Stimulated activated CD4-positive, alpha-beta T cell treated with anti-CD3 and anti-CD28 coated beads, Interleukin-4, amount 100 ng/mL, for 24 hours (primary cell): ENCODE measurements around the gene SLC12A1.
"Not testable (repeated sequence)": the region's sequence is repeated elsewhere in the genome, so short reads cannot be mapped to it uniquely, and the experiment has no call there.

Experiments
- DNase-seq: peaks from one replicate; pipeline ENCODE4 v3.0.0-alpha.2; 2020

Gene SLC12A1

DNA sequence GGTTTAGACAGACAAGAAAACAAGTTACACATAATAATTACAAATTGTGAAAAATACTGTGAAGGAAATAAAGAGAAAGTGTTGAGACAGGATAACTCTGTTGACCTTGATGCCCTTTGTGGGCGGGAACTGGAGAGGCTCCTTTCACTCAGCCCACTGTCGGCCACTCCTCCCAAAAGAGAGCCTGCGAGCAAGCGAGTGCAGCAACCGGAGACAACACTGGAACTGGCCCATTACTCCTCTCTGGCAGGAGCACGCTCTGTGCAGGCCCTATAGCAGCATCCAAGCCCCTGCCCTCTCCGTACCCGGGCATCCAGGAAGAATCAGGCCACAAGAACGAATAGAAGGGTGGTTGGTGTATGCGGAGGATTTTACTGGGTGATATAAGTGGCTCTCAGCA, 108.9 kb downstream of the SLC12A1 start:
- DNase-seq: no peak

DNA sequence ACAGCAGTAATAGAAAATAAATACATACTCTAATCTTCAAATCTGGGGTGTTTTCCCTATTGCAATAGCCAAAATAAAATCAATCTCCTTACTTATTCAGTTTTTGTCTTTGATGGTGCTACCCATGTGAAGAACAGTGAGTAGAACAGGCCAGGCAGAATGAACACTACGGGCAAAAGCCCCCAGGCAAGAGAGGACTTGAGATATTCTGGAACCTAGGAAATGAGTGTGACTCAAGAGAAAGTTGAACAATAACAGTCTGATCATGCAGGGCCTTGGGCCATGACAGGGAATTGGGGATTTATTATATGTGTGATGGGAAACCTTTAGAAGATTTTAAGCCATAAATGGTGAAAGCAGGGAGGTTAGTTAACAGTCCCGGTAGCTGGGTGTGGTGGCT, 111.1 kb downstream of the SLC12A1 start:
- DNase-seq: no peak

- DNase-seq: no peak
These were observed 112.0 kb downstream of the SLC12A1 start for GRCh38 chr15:48318131-48318530.

GRCh38 chr15:48323294-48323693, 117.2 kb downstream of the SLC12A1 start:
- no peak for DNase-seq

- DNase-seq: no peak
These were observed 118.8 kb downstream of the SLC12A1 start for GRCh38 chr15:48324949-48325348.

- no peak for DNase-seq
These were observed 119.3 kb downstream of the SLC12A1 start for GRCh38 chr15:48325400-48325799.

- not testable (repeated sequence) for DNase-seq
These were observed 120.1 kb downstream of the SLC12A1 start for GRCh38 chr15:48326180-48326579.

DNA sequence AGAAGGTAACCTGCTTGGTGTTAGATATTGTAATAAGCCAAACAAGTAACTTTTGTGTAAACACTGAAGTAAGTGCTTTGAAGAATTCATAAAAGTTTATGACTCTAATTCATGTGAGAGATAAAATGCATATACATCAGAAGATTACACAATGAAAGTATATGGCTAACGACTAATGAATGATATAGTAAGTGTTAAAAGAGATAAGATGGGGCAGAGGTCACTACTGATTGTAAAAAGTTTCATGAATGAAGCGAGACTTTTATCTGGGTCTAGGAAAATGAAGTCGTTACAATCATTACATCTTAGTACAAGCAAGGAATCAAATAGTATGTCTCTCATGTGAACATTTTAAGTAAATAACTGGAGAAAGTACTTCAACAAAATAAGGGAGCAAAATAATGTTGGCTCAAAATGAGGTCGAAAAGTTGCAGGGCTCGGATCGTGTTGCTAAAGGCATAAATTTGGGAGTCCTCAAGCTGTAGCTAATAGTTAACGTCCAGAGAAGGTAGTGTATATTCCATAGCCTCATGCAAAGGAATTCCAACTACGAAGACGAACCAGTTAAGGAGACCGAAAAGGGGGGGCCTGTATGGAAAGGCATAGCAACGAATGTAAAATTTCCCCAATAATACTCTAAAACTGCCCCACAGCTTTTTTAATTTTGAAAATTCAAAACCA, 124.1 kb downstream of the SLC12A1 start:
- DNase-seq: no peak

DNA sequence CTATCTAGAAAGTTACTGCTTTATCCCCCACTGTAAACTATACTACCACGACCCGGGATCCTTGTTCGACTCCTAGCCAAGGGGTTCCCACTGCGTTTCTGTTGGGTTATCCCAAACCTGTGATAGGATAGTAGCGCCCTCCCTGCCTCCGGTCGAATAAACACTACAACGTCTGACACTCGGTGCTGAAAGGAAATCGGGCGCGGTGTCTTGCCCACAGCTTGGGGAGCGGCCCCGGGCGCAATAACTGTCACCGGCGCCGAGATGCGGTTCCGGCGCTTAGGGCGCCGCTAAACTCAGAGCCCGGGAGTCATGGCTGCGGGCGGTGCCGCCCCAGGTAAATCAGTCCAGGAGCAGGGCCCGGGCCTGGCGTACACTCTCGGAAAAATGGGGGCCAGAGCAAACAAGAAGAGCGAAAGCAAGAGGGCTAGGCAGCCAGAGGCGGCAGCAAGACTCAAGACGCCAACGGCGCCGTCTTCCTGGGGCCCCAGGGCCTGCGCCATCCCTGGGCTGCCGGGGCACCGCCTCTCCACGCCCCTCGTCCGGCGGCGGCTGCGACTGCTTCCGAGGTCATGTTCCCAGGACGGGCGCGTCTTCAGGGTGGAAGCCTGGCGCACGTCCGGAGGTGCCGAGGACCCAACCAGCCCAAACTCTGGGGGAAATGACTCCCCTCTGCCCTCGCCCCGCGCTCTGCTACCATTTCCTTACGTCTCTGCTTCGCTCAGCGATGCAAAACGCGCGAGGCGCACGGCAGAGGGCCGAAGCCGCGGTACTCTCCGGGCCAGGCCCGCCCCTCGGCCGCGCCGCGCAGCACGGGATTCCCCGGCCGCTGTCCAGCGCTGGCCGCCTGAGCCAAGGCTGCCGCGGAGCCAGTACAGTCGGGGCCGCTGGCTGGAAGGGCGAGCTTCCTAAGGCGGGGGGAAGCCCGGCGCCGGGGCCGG, 125.0 kb downstream of the SLC12A1 start, which contains the start of gene DUT:
DUT (plus strand) TSS at position 575 of the 941 bp plus-strand sequence; CDS start at position 662, 87 bp downstream.
- DNase-seq: peak; percentile 83

DNA sequence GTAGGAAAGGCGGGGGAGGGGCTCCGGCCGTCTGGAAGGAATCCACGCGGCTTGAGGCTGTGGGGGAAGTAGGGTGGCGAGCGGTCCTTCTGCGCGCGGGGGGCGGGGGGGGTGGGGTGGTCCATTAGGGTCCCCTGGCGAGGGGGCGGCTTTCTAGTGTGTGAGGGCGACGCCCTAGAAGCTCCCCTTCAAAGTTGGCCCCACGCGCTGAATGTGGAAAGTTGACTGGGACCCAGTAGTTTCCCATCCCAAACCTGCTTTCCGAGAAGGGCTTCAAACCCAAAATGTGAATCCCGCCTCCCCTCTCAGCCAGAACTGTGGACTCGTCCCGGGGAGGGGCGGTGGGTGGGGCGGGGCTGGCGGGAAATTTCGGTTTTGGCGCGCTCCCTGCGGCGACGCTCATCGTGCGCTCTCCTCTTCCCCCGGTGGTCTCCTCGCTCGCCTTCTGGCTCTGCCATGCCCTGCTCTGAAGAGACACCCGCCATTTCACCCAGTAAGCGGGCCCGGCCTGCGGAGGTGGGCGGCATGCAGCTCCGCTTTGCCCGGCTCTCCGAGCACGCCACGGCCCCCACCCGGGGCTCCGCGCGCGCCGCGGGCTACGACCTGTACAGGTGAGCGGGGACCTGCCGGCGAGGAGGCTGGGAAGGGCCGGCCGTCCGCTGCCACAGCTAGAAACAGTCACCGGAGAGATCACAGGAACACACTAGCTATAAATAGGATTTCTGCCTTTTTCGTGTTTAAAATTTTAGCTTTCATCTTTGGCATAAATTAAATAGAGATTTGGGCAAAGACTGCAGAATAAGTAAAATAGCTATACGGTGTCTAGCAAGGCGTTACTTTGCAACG, 125.9 kb downstream of the SLC12A1 start:
- peak; percentile 77 for DNase-seq

- DNase-seq: peak; percentile 9
These were observed 126.5 kb downstream of the SLC12A1 start for GRCh38 chr15:48332642-48333034.

- no peak for DNase-seq
These were observed 127.4 kb downstream of the SLC12A1 start for GRCh38 chr15:48333540-48333939.

DNA sequence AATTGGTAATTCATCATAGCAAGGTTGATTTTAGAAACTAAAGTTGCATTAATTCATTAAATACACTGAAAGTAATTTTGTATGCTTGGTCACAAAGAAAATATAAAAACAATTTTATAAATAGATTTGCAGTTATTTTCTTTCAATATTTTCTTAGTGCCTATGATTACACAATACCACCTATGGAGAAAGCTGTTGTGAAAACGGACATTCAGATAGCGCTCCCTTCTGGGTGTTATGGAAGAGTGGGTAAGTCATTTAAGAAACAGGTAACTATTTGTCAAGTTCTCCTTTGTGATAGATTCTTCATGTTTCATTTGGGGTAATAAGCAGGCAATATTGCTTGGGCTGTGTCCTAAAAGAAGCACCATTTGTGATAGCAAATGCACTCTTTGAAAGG, 128.2 kb downstream of the SLC12A1 start:
- DNase-seq: no peak

DNA sequence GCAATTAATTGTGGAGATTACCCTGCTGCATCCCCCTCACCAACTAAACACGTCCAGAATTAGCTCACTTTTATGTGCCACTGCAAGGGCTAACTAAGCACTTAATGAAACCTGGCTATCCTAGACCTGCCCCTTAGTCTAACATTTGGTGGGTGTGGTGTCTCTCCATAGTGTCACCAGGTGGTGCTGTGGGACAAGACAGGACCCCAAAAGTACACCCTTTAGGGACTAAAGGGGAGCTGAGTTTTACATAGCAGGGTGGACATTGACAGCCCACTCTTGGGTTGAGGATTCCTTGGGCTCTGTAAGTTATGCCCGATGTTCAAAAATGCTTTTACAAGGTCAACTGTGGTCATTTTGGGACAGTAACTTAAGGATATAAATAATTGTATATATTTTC, 130.8 kb downstream of the SLC12A1 start:
- peak; percentile 4 for DNase-seq

GRCh38 chr15:48337607-48338006, 131.5 kb downstream of the SLC12A1 start:
- no peak for DNase-seq

GRCh38 chr15:48340111-48340510, 134.0 kb downstream of the SLC12A1 start:
- no peak for DNase-seq

- no peak for DNase-seq
These were observed 137.8 kb downstream of the SLC12A1 start for GRCh38 chr15:48343865-48344264.

DNA sequence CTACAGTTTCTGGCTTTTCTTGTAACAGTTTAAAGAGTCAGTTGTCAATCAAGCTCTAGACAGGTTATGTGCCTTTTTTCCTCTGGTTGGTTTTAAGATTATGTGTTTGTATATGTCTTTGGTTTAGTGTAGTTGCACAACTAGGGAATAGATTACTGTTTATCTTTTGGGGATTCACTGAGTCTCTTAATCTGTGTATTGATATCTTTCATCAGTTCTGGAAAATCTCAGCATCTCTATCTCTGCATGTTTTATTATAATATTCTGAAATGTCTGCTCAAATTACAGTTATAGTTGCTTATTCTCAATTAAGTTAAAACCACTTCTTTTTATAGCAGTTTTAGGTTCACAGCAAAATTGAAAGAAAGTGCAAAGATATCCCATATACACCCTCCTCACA, 139.4 kb downstream of the SLC12A1 start:
- DNase-seq: no peak

DNA sequence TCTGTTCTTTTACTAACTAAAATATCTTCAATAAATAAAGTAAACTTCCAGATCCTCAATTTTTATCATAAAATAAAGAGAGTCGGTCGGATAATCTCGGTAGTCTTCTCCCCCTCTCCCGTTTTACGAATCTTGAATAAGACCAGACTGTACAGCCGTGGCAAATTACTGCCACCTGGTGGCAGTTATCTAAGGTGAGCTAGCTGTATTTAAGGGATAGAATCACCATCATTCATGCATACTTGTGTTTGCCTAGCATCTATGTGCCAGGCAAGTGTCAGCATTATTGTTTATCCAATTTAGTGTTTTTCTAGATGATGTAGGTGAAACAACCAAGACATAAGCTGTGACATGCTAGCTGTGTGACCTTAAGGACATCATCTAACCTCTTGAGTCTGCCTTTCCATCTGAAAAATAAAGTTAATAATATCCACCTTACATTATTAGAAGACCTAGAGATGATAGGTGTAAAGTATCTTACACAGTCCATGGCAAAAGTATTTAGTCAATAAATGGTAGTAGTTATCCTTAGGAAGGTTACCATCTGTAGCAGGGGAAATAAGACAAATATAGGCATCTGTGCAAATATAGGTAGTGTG, 146.5 kb downstream of the SLC12A1 start:
- peak; percentile 57 for DNase-seq
